GM12892 (cell line): ENCODE results near the gene GUCY1B1.
A peak's percentile ranks its signal among the peaks of the same experiment; 100 is the strongest.

Experiments used
- DNase-seq: peaks from one replicate; pipeline ENCODE4 v3.0.0; 2011; ENCODE audit not compliant: insufficient read length
- FAIRE-seq: peaks from 2 replicates; lab custom pipeline; 2011; peaks lifted over from hg19 to GRCh38; lab: Jason Lieb, UNC
- POLR2A ChIP-seq: IDR thresholded peaks from 2 replicates; pipeline ENCODE4 v1.6.1; 2011; ENCODE audit warnings: low read depth, low read length, control low read depth
- POLR2AphosphoS5 ChIP-seq: IDR thresholded peaks from 2 replicates; pipeline ENCODE4 v1.6.1; 2011; ENCODE audit warnings: low read depth, low read length, control low read depth
- TAF1 ChIP-seq: IDR thresholded peaks from 2 replicates; pipeline ENCODE4 v1.6.1; 2011; ENCODE audit warnings: low read depth, mild to moderate bottlenecking, control low read depth, low read length, borderline replicate concordance

The GUCY1B1 gene

GRCh38 chr4:155763551-155763950, 4.7 kb downstream of the GUCY1B1 start:
- no peak for FAIRE-seq
- TF ChIP-seq TAF1 (no peak), POLR2AphosphoS5 (no peak), POLR2A (no peak)

DNA sequence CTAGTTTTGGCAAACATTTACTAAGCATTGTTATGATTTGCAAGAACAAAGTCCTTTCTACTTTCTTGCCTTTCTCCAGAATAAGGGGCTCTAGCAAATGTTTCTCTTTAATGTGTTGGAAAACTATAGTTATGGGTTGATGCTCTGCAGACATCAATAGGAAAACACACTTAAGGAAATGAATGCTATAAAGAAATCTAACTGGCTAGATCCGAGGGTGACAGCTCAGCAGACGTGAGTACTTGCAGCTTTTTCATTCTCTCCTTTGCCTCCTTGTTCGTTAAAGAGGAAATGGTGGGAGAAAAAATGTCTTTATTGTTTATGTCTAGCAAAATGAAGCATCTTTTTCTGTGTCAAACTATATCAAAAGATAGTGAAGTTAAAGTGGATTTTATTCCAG, 6.3 kb downstream of the GUCY1B1 start:
- DNase-seq (no peak), FAIRE-seq (no peak)
- TF ChIP-seq TAF1 (no peak), POLR2AphosphoS5 (no peak), POLR2A (no peak)

More at GRCh38 chr4:155763551-155763950, 4.7 kb downstream of the GUCY1B1 start:
- no peak for DNase-seq

DNA sequence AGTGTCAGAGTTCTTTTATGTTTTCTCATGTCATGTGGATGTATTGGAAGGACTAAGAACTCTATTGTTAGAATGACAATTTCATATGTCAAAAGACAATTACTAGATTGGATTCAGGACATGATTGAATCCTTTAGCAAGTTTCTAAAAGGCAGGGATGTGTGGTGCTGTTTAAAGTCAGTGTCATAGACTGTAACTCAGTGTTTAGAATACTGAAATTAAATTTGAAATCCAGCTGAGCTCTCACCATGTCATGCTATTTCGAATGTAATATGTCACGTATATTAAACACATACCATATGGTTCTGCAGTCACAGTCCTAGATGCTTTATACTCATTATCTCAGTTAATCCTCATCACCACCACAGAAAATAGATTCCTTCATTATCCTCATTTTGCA, 7.8 kb downstream of the GUCY1B1 start:
- FAIRE-seq (no peak), DNase-seq (no peak)

GRCh38 chr4:155768370-155768769, 9.5 kb downstream of the GUCY1B1 start:
- TF ChIP-seq TAF1 (no peak), POLR2AphosphoS5 (no peak), POLR2A (no peak)
- DNase-seq (no peak), FAIRE-seq (no peak)

More for the DNA sequence above, 7.8 kb downstream of the GUCY1B1 start:
- TF ChIP-seq POLR2AphosphoS5 (no peak), POLR2A (no peak)

- peak; percentile 21 for FAIRE-seq
- TF ChIP-seq TAF1 (no peak), POLR2AphosphoS5 (no peak), POLR2A (no peak)
- DNase-seq, result no peak
Observed at GRCh38 chr4:155769090-155769489, 10.3 kb downstream of the GUCY1B1 start.

GRCh38 chr4:155772459-155773195, 13.8 kb downstream of the GUCY1B1 start:
- FAIRE-seq (no peak), DNase-seq (no peak)
- TF ChIP-seq POLR2AphosphoS5 (no peak), TAF1 (no peak), POLR2A (no peak)

- no peak for DNase-seq
Observed at GRCh38 chr4:155773196-155773800, 14.5 kb downstream of the GUCY1B1 start.

GRCh38 chr4:155774033-155774432, 15.2 kb downstream of the GUCY1B1 start:
- DNase-seq (no peak), FAIRE-seq (no peak)
- TF ChIP-seq TAF1 (no peak), POLR2AphosphoS5 (no peak)

More at GRCh38 chr4:155773196-155773800, 14.5 kb downstream of the GUCY1B1 start:
- FAIRE-seq, result no peak
- TF ChIP-seq TAF1 (no peak), POLR2AphosphoS5 (no peak), POLR2A (no peak)

DNA sequence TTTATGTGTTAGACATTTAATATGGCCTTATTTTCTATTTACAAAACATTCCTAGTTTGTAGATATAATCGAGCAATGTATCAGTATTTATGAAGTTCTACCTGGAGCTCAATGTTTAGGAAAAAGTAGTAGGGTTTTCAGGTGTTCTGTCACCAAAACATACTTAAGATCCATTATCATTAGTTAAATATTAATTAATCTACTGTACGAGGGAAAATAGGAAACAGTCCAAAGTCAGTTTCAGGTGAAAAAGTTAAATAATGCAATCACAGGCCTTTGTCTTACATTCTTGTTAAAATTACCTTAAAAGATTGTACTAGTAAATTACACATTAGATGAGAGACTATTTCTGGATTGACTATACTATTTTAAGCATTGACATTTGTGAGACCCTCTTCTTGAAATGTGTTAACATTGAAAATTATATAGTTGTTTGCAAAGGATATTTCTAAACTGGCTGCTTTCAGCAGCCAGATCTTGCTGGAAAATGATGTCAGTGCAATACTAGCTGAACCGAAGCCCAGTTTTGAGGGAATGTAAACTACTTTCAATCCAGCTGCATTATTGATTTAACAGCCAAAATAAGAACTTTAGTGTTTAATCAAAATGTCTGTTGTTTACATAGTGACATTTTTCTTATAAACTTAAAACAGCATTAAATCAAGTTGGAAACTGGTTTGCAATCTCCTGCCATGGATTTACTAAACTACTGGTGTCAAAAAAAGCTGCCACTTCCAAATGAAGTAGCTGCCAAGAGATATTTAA, 19.3 kb downstream of the GUCY1B1 start:
- TF ChIP-seq POLR2A, result no peak
- TF ChIP-seq POLR2AphosphoS5, result no peak
- no peak for TF ChIP-seq TAF1
- FAIRE-seq, result no peak

GRCh38 chr4:155780775-155781174, 22.0 kb downstream of the GUCY1B1 start:
- no peak for TF ChIP-seq POLR2A
- FAIRE-seq, result no peak
- no peak for DNase-seq

More for the DNA sequence above, 19.3 kb downstream of the GUCY1B1 start:
- no peak for DNase-seq

DNA sequence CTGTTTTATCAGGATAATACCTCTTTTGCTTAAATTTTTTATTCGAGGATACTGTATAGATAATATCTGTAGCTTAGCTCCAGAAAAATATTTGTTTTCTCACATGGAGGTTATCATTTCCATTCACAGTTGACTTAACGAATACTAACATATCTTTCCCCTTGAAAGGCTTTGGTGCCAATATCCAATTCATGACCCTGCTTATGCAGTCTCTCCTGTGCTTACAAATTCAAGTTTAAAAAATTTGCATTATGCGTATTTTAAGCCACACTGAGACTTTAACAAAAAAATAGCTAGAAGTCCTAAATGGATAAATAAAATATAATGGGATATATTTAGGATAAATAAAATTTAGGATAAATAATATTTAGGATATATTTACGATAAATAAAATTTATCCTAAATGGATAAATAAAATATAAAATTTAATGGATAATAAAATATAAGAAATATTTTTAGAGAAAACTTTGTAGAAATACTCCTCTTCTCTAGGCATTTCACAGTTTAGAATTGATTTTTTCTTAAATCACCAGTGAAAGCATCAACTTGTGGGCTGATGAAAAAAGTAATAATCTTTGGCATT, 22.5 kb downstream of the GUCY1B1 start:
- FAIRE-seq, result no peak
- no peak for DNase-seq
- TF ChIP-seq POLR2A (no peak), POLR2AphosphoS5 (no peak), TAF1 (no peak)

GRCh38 chr4:155784637-155785036, 25.8 kb downstream of the GUCY1B1 start:
- TF ChIP-seq TAF1, result no peak
- no peak for TF ChIP-seq POLR2AphosphoS5
- no peak for TF ChIP-seq POLR2A
- FAIRE-seq, result no peak
- DNase-seq, result no peak
